Measurements from ENCODE around the gene LEFTY2. TPM values are rescaled to one million over a fixed set of nuclear protein-coding genes. Genes with fewer than 3 reads are reported as not detected.
A peak's percentile ranks its signal among the peaks of the same experiment; 100 is the strongest.
"Not testable (repeated sequence)": the region's sequence is repeated elsewhere in the genome, so short reads cannot be mapped to it uniquely, and the experiment has no call there.

Gene LEFTY2
- total RNA-seq, 1 donor from 2014 or later: 0.19 TPM

- DNase-seq (ENCODE audit: missing footprints) (no peak), ATAC-seq (no peak)
- intact Hi-C loops (cut with DNase I): no loop called here
Measured at GRCh38 chr1:225889743-225890142, 51.3 kb downstream of the LEFTY2 start.

- ATAC-seq: peak; percentile 29
- intact Hi-C loops (cut with DNase I): no loop called here
- DNase-seq (ENCODE audit: missing footprints): no peak
Measured at GRCh38 chr1:225888898-225889601, 52.0 kb downstream of the LEFTY2 start, which contains the start of gene LEFTY1. Gene LEFTY1 (minus strand): TSS chr1:225889146. CDS start chr1:225889066, 80 bp downstream.

DNA sequence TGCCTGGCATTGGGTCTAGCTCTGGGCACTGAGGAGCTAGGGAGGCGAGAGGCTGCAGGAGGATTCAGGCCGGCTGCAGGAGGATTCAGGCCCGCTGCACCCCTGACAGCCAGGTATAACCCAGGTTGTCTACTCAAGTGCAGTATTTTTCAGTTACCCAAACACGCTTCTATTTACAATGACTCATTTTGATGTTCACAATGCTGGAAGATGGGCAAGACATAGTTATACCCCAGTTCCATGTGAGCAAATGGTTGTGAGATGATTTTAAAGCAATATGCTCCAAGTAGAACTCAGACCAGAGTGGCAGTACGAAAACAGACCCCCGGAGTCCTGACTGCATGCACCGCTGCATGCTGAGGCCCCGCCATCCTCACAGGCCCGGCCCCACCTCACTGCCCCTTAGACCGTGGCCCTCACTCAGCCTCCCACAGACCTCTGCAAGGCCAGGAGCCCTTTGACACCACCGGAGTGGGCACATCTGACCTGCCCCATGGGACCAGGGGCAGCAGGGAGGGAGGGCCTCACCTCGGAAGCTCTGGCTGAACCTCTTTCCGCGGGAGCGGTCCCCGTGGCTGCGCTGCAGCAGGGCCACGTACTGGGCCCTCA, 52.6 kb downstream of the LEFTY2 start:
- intact Hi-C loops (cut with DNase I): no loop called here
- no peak for DNase-seq (ENCODE audit: missing footprints)
- ATAC-seq: no peak

DNA sequence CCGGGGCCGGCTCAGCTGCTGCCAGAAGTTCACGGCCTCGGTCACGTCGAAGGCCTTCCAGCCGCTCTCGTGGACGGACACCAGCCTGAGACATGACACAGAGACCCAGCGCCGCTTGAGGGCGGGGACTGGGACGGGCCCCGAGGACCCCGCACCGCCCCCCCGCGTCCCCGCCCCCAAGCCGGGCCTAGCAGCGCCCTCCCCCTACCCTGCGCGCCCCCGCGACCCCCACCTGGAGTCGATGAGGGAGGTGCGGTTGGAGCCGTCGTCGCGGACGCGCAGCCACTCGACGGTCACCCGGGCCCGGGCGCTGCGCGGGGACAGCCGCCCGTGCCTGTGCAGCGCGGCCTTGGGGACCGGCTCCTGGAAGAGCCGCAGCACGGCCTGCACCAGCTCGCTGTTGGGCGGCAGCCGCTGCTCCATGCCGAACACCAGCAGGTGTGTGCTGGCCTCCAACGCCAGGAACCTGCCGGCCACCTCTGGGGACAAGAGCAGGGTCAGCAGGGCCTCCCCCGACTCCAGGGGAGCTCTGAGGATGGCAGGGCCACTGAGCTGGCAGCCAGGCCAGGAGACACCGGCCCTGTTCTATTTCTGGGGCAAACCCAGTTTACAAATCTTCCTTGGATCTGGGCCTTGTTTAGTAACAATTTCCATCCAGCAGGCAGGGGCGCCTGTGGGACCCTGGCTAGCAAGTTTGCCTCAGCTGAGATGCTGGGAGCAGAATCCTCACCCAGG, 53.3 kb downstream of the LEFTY2 start:
- intact Hi-C loops (cut with DNase I); DNase-seq (ENCODE audit: missing footprints); ATAC-seq: not testable (repeated sequence)

GRCh38 chr1:225887030-225887314, 54.0 kb downstream of the LEFTY2 start:
- intact Hi-C loops (cut with DNase I): no loop called here
- ATAC-seq: no peak
- no peak for DNase-seq (ENCODE audit: missing footprints)

Small RNAs within 50 kb of the gene (microRNA-seq; reads per million reads assigned to microRNA genes)
- gene MIR6741: not detected

Other genes with a start within 250 kb of the LEFTY2 start
- gene SRP9, start 163.4 kb downstream of the LEFTY2 start, total RNA-seq: 192 TPM
- gene EPHX1, start 131.1 kb downstream of the LEFTY2 start, total RNA-seq: 76.0 TPM
- gene TMEM63A, start 58.8 kb downstream of the LEFTY2 start, total RNA-seq: 30.6 TPM
- not detected for gene LEFTY1, start 52.1 kb downstream of the LEFTY2 start, total RNA-seq
- gene PYCR2, start 17.0 kb downstream of the LEFTY2 start, total RNA-seq: 58.6 TPM
- 11.7 TPM for gene SDE2, start 58.1 kb upstream of the LEFTY2 start, total RNA-seq
- gene H3-3A, start 121.5 kb upstream of the LEFTY2 start, total RNA-seq: 348 TPM
- gene ACBD3, start 245.5 kb upstream of the LEFTY2 start, total RNA-seq: 27.4 TPM

Data from Right ventricle myocardium inferior (tissue), 1 donor.